Nephron (organoid): Measurements from ENCODE around the gene ZFAND3.

Experiments
- H3K27ac Mint-ChIP-seq, 3 experiments: 2 replicates each; pipeline ENCODE4 v1.8.0; 2020; ENCODE audit warnings: mixed read lengths in 3 of 3, mild to moderate bottlenecking in 2 of 3, moderate library complexity in 1 of 3
- H3K27me3 Mint-ChIP-seq: 2 replicates; pipeline ENCODE4 v1.8.0; 2021; ENCODE audit warnings: low read depth, mild to moderate bottlenecking, moderate library complexity, mixed read lengths
- H3K36me3 Mint-ChIP-seq: 2 replicates; pipeline ENCODE4 v1.8.0; 2020; ENCODE audit warnings: low read depth, mixed read lengths
- H3K4me1 Mint-ChIP-seq: 2 replicates; pipeline ENCODE4 v1.8.0; 2020; ENCODE audit warnings: mixed read lengths
- H3K4me3 Mint-ChIP-seq, 3 experiments: 2 replicates each; pipeline ENCODE4 v1.8.0; 2020; ENCODE audit warnings: mild to moderate bottlenecking in 3 of 3, mixed read lengths in 3 of 3, moderate library complexity in 2 of 3
- H3K9me3 Mint-ChIP-seq: 2 replicates; pipeline ENCODE4 v1.8.0; 2020; ENCODE audit warnings: mixed read lengths
- TF ChIP-seq, protein P1 (sequence below), 3 experiments: fragments of 200-600 bp; sonication (generic); IDR thresholded peaks; one replicate each; pipeline ENCODE4 v1.5.0; 2021; ENCODE audit warnings: antibody characterized with exemption in 3 of 3; ENCODE audit not compliant: unreplicated experiment in 3 of 3

The ZFAND3 gene

DNA sequence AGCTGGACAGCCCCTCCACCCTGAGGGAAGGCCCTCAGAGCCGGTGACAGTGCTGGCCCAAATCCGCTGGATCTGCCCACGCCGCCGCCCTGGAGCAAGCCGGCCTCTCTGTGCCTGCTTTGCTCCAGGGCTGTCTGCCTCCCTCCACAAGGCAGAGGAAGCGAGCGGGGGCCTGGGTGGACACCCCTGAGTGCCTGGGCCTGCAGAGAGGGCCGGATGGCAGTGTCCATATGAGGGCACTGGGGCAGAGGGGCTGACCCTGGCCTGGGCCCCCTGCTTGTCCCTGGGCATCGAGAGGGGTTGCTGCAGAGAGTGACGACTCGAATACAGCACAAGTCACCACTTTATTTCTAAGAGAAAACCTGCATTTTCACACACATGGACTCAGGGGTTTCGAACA, 348.6 kb downstream of the ZFAND3 start:
- Mint-ChIP-seq H3K27me3 (peaks cover 8% of the 10 kb centered on the region), H3K9me3 (no peaks in the 10 kb centered on the region), H3K4me3 (no peak overlapping the region), H3K4me1 (peaks cover 26% of the 10 kb centered on the region), H3K27ac (no peak overlapping the region), H3K36me3 (peaks cover 4% of the 10 kb centered on the region)
- TF ChIP-seq, protein P1, sequence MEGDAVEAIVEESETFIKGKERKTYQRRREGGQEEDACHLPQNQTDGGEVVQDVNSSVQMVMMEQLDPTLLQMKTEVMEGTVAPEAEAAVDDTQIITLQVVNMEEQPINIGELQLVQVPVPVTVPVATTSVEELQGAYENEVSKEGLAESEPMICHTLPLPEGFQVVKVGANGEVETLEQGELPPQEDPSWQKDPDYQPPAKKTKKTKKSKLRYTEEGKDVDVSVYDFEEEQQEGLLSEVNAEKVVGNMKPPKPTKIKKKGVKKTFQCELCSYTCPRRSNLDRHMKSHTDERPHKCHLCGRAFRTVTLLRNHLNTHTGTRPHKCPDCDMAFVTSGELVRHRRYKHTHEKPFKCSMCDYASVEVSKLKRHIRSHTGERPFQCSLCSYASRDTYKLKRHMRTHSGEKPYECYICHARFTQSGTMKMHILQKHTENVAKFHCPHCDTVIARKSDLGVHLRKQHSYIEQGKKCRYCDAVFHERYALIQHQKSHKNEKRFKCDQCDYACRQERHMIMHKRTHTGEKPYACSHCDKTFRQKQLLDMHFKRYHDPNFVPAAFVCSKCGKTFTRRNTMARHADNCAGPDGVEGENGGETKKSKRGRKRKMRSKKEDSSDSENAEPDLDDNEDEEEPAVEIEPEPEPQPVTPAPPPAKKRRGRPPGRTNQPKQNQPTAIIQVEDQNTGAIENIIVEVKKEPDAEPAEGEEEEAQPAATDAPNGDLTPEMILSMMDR (IDR thresholded peaks at IDR 0.05; ENCODE audit: unreplicated experiment in 3 of 3) = no peak

DNA sequence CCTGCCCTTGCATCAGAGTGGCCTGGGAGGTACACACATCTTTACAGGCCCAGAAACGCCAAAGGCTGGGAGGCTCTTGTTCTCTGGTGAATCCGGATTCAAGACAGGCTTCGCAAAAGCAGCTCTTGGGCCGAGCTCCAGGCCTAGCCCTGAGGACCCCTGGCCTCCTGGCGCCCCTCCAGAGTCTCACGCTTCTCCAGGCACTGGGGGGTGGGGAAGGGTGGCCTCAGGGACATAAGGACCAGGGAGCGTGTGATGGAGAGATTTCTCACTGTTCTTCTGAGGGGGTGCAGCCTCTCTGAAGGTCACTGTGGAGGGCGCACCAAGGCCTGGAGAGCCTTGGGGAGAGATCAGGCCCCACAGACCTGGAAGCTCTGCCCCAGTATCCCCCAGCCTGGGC, 349.2 kb downstream of the ZFAND3 start:
- Mint-ChIP-seq H3K4me3 (no peak overlapping the region), H3K9me3 (no peaks in the 10 kb centered on the region), H3K36me3 (peaks cover 7% of the 10 kb centered on the region), H3K27me3 (peaks cover 8% of the 10 kb centered on the region), H3K27ac (no peak overlapping the region), H3K4me1 (peaks cover 26% of the 10 kb centered on the region)
- TF ChIP-seq, protein P1 (IDR thresholded peaks at IDR 0.05; ENCODE audit: unreplicated experiment in 3 of 3) = no peak

- Mint-ChIP-seq H3K27me3 (peaks cover 8% of the 10 kb centered on the region), H3K4me1 (peaks cover 22% of the 10 kb centered on the region), H3K9me3 (no peaks in the 10 kb centered on the region), H3K4me3 (peak overlapping the region in 1 of 3 experiments; percentile 33), H3K36me3 (peaks cover 12% of the 10 kb centered on the region), H3K27ac (peak overlapping the region; percentile 22 to 58 (median 35))
- TF ChIP-seq, protein P1 (IDR thresholded peaks at IDR 0.05; ENCODE audit: unreplicated experiment in 3 of 3) = no peak
Measured at GRCh38 chr6:38169221-38169976, 349.9 kb downstream of the ZFAND3 start.

- TF ChIP-seq, protein P1 (IDR thresholded peaks at IDR 0.05; ENCODE audit: unreplicated experiment in 3 of 3) = no peak
- peaks cover 14% of the 10 kb centered on the region for H3K36me3 Mint-ChIP-seq
- H3K9me3 Mint-ChIP-seq = no peaks in the 10 kb centered on the region
- H3K27me3 Mint-ChIP-seq = peaks cover 8% of the 10 kb centered on the region
- peak overlapping the region; percentile 22 to 58 (median 35) for H3K27ac Mint-ChIP-seq
- H3K4me1 Mint-ChIP-seq = peaks cover 22% of the 10 kb centered on the region
- H3K4me3 Mint-ChIP-seq = peak overlapping the region in 1 of 3 experiments; percentile 33
Measured at GRCh38 chr6:38169977-38170526, 350.5 kb downstream of the ZFAND3 start.

DNA sequence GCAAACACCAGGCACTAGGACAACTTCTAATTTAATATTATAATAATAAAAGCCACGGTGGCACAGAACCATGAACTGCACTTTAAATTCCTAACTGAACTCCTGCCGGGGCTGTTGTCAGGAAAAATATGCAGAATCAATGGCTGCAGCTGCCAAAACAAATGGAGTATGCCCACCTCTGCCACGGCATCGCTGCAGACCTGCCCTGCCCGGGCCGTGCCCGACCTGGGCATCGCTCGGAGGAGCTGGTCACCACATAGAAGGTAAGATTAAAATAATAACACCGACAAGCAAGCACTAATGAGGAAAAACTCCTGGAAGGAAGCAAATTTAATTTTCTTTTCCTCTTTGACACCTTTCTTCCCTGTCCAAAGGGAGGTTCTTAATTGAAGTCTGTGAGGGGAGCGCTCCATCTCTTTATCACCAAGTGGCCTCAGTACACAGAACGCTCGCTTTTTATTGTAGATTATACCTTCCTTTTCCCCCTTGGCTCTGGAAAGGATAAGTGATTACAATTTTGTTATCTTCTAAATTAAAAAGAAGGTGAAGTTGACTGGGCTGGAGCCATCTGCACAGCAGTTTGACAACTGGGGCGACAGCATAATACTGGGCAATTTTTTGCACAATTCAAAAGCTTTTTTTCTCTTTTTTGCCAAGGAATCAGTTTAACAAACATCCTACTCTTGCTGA, 351.3 kb downstream of the ZFAND3 start:
- Mint-ChIP-seq H3K27me3 (peaks cover 8% of the 10 kb centered on the region), H3K27ac (no peak overlapping the region), H3K4me1 (peaks cover 22% of the 10 kb centered on the region), H3K4me3 (no peak overlapping the region), H3K9me3 (no peaks in the 10 kb centered on the region), H3K36me3 (peaks cover 14% of the 10 kb centered on the region)
- TF ChIP-seq, protein P1 (IDR thresholded peaks at IDR 0.05; ENCODE audit: unreplicated experiment in 3 of 3) = no peak
